H1 (cell line): ENCODE data around the gene PEPD. TPM values are rescaled to one million over a fixed set of nuclear protein-coding genes. Genes with fewer than 3 reads are reported as not detected.

Experiments used
- RBBP5 ChIP-seq: IDR thresholded peaks from 2 replicates; pipeline ENCODE4 v1.7.1; 2012; ENCODE audit warnings: low read depth, mild to moderate bottlenecking, inconsistent platforms, low read length, moderate library complexity, borderline replicate concordance
- polyA plus RNA-seq, 7 experiments: library from polyadenylated mRNA; depleted of rRNA in 3 of 7; stranded (reverse) in 5 of 7; unstranded in 2 of 7; fragments of >200 nt in 5 of 7; fragments of 200-250 nt in 2 of 7; gene quantifications; 1 replicate in 5 of 7; 2 replicates in 1 of 7; 4 replicates in 1 of 7; pipeline versions ENCODE4 v1.2.1 to v1.2.3, GENCODE V29; 2011 to 2013; ENCODE audit warnings: missing spikeins in 2 of 7, mixed read lengths in 2 of 7
- total RNA-seq: library from RNA; stranded (reverse); fragmentation: NEBNext Ultra II Directional; extraction: Animal tissue kit (Norgen Biotek cat#: 25700); gene quantifications from 2 replicates; pipeline ENCODE4 v1.2.1, GENCODE V29; 2021
- TF ChIP-seq, protein P1 (sequence below): IDR thresholded peaks from 2 replicates; pipeline ENCODE4 v1.6.1; 2012; ENCODE audit warnings: low read length, inconsistent platforms

PEPD gene
- total and polyA plus RNA-seq, 2 of the 8 experiments (the other 6 are each of a cell fraction or from before 2014, with no cell fraction given) = 84.1 to 178 TPM

DNA sequence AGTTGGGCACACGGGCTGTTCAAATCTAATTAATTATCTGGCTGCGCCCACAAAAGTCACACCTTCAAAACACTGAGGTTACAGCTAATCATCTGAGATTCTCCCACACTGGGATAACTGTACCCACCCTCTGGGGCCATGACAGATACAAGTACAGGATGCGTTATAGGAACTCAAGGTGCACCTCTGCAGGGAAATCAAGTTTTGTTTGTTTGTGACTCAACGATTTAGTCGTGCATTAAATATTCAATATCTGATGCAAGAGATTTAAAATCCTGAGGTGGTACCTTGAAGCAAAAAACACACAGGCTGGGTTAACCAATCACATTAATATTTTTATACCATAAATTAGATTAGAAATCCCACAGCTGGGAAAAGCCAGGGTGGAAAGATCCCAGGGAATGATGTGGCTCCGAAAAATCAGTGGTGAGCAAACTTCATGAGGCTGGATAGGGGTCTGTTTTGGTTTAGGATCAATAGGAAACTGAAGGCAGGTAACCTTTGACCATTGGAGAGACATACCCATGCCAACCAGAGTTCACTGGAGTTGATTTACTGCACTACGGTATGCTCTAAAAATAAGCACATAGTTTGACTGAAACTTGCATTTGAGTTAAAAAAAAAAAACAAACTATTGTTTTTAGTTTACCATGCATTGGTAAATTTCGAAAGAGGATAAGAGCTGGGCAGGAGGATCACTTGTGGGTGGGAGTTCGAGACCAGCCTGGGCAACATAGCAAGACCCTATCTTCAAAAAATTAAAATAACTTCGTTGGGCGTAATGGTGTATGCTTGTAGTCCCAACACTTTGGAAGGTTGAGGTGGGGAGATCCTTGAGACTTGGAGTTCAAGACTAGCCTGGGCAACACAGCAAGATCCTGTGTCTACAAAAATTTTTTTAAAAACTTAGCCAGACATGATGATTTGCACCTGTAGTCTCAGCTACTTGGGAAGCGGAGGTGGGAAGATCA is 172.0 kb downstream of the PEPD start (continued):
- TF ChIP-seq, protein P1, sequence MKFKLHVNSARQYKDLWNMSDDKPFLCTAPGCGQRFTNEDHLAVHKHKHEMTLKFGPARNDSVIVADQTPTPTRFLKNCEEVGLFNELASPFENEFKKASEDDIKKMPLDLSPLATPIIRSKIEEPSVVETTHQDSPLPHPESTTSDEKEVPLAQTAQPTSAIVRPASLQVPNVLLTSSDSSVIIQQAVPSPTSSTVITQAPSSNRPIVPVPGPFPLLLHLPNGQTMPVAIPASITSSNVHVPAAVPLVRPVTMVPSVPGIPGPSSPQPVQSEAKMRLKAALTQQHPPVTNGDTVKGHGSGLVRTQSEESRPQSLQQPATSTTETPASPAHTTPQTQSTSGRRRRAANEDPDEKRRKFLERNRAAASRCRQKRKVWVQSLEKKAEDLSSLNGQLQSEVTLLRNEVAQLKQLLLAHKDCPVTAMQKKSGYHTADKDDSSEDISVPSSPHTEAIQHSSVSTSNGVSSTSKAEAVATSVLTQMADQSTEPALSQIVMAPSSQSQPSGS = no peak
- TF ChIP-seq RBBP5 = no peak
